ENCODE results near the gene BRSK2. TPM values are rescaled to one million over a fixed set of nuclear protein-coding genes. Genes with fewer than 3 reads are reported as not detected.

BRSK2 gene
- total RNA-seq, 1 experiment from 2014 or later: 1.2 TPM

GRCh38 chr11:1498262-1498661, 108.5 kb downstream of the BRSK2 start:
- ChIA-PET CTCF (no interaction called here), POLR2A (ENCODE audit: unreplicated experiment) (no interaction called here)
- H3K9ac ChIP-seq (ENCODE audit: low read length): no peak overlapping the region
- DNase-seq (no peak), ATAC-seq (no peak)
- H3K27ac ChIP-seq (ENCODE audit: low read length): no peak overlapping the region
- H3K27me3 ChIP-seq (ENCODE audit: low read length): no peaks in the 10 kb centered on the region
- no TSS peak for BruUV-seq (replicated peaks)
- no peaks in the 10 kb centered on the region; the same call in 1 of the 2 replicates for H4K20me1 ChIP-seq (ENCODE audit: low read length)
- H3K9me3 ChIP-seq (ENCODE audit: low read length): no peaks in the 10 kb centered on the region
- H3K9me2 ChIP-seq (replicated peaks; ENCODE audit: low read length): no peaks in the 10 kb centered on the region
- H3K4me3 ChIP-seq (ENCODE audit: low read length): no peak overlapping the region
- intact Hi-C loops (cut with micrococcal nuclease): no loop called here
- H3K79me2 ChIP-seq (ENCODE audit: low read length): peaks cover 61% of the 10 kb centered on the region
- TF ChIP-seq EZH2 (IDR thresholded peaks at IDR 0.05; ENCODE audit: low read length, unreplicated experiment) (no peak), EZH2phosphoT487 (IDR thresholded peaks at IDR 0.05; ENCODE audit: borderline replicate concordance, low read length) (no peak), CTCF (conservative IDR thresholded peaks at IDR 0.05; ENCODE audit: low read depth, low read length) (no peak)
- H3K4me2 ChIP-seq (ENCODE audit: low read length): no peak overlapping the region
- no peak overlapping the region for H2AFZ ChIP-seq (ENCODE audit: low read length)
- no peaks in the 10 kb centered on the region for H3F3A ChIP-seq (ENCODE audit: low read length, unreplicated experiment)
- no peaks in the 10 kb centered on the region for H3K36me3 ChIP-seq (ENCODE audit: low read depth, low read length)
- H3K4me1 ChIP-seq (ENCODE audit: insufficient read depth, low read length): 0 out of 2 replicates have a peak, but pooled peaks cover 6% of the 10 kb centered on the region

- no peaks in the 10 kb centered on the region for H3K9me2 ChIP-seq (replicated peaks; ENCODE audit: low read length)
- H3K4me1 ChIP-seq (ENCODE audit: insufficient read depth, low read length): 0 out of 2 replicates have a peak, but pooled peaks cover 4% of the 10 kb centered on the region
- TF ChIP-seq EZH2 (IDR thresholded peaks at IDR 0.05; ENCODE audit: low read length, unreplicated experiment): no peak
- TF ChIP-seq EZH2phosphoT487 (IDR thresholded peaks at IDR 0.05; ENCODE audit: borderline replicate concordance, low read length): no peak
- TF ChIP-seq CTCF (conservative IDR thresholded peaks at IDR 0.05; ENCODE audit: low read depth, low read length): no peak
- intact Hi-C loops (cut with micrococcal nuclease): no loop called here
- DNase-seq: no peak
- H2AFZ ChIP-seq (ENCODE audit: low read length): no peak overlapping the region
- no TSS peak for BruUV-seq (replicated peaks)
- H3K9ac ChIP-seq (ENCODE audit: low read length): no peak overlapping the region
- H4K20me1 ChIP-seq (ENCODE audit: low read length): no peaks in the 10 kb centered on the region; the same call in 1 of the 2 replicates
- no peaks in the 10 kb centered on the region for H3K9me3 ChIP-seq (ENCODE audit: low read length)
- no peaks in the 10 kb centered on the region for H3F3A ChIP-seq (ENCODE audit: low read length, unreplicated experiment)
- H3K27ac ChIP-seq (ENCODE audit: low read length): no peak overlapping the region
- H3K27me3 ChIP-seq (ENCODE audit: low read length): no peaks in the 10 kb centered on the region
- no peaks in the 10 kb centered on the region for H3K36me3 ChIP-seq (ENCODE audit: low read depth, low read length)
- no peak overlapping the region for H3K4me3 ChIP-seq (ENCODE audit: low read length)
- ChIA-PET CTCF (no interaction called here), POLR2A (ENCODE audit: unreplicated experiment) (no interaction called here)
- H3K4me2 ChIP-seq (ENCODE audit: low read length): no peak overlapping the region
- H3K79me2 ChIP-seq (ENCODE audit: low read length): peaks cover 50% of the 10 kb centered on the region
- no peak for ATAC-seq
Measured at GRCh38 chr11:1499261-1499890, 109.6 kb downstream of the BRSK2 start.

DNA sequence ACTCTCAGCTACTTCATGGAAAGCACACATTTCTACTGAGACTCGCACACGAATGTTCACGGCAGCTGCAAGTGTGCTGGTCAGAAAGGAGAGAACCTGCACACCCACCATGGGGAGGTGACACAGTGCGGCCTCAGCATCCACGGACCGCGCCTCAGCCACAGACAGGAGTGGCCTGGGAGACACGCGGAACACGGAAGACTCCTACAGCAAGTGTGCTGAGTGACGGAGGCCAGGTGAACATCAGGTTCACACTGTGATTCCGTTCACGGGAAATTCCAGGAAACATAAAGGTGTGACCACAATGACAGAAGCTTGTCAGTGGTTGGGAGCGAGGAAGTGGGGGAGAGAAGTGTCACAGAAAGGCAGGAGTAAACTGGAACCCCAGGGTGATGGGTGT, 110.2 kb downstream of the BRSK2 start:
- no peak overlapping the region for H3K4me2 ChIP-seq (ENCODE audit: low read length)
- H3K4me1 ChIP-seq (ENCODE audit: insufficient read depth, low read length): no peaks in the 10 kb centered on the region
- POLR2A ChIA-PET (ENCODE audit: unreplicated experiment): no interaction called here
- no peak overlapping the region for H2AFZ ChIP-seq (ENCODE audit: low read length)
- no peaks in the 10 kb centered on the region for H3K9me3 ChIP-seq (ENCODE audit: low read length)
- peaks cover 47% of the 10 kb centered on the region for H3K79me2 ChIP-seq (ENCODE audit: low read length)
- intact Hi-C loops (cut with micrococcal nuclease): no loop called here
- no peak overlapping the region for H3K27ac ChIP-seq (ENCODE audit: low read length)
- no peaks in the 10 kb centered on the region; the same call in 1 of the 2 replicates for H4K20me1 ChIP-seq (ENCODE audit: low read length)
- no peaks in the 10 kb centered on the region for H3F3A ChIP-seq (ENCODE audit: low read length, unreplicated experiment)
- no peak overlapping the region for H3K9ac ChIP-seq (ENCODE audit: low read length)
- no peak for ATAC-seq
- CTCF ChIA-PET: no interaction called here
- H3K36me3 ChIP-seq (ENCODE audit: low read depth, low read length): no peaks in the 10 kb centered on the region
- no TSS peak for BruUV-seq (replicated peaks)
- H3K9me2 ChIP-seq (replicated peaks; ENCODE audit: low read length): no peaks in the 10 kb centered on the region
- no peaks in the 10 kb centered on the region for H3K27me3 ChIP-seq (ENCODE audit: low read length)
- H3K4me3 ChIP-seq (ENCODE audit: low read length): no peak overlapping the region
- TF ChIP-seq CTCF (conservative IDR thresholded peaks at IDR 0.05; ENCODE audit: low read depth, low read length): no peak
- TF ChIP-seq EZH2 (IDR thresholded peaks at IDR 0.05; ENCODE audit: low read length, unreplicated experiment): no peak
- no peak for DNase-seq
